Esophagus squamous epithelium (tissue), 4 donors: Measurements from ENCODE around the gene NSFL1C.

ENCODE experiments used
- POLR2A ChIP-seq, 4 donors: fragments of 450-650 bp; IDR thresholded peaks; one replicate each; pipeline ENCODE4 v1.6.1; 2017; ENCODE audit warnings: antibody characterized with exemption in 4 of 4, mild to moderate bottlenecking in 4 of 4, moderate library complexity in 3 of 4
- TF ChIP-seq, protein P1 (sequence below), 6 experiments: fragments of 450-650 bp in 4 of 6; fragments of 200-600 bp in 2 of 6; sonication (generic) in 2 of 6; IDR thresholded peaks; one replicate each; pipeline ENCODE4 v1.5.1; 2016 to 2019; ENCODE audit warnings: antibody characterized with exemption in 6 of 6, mild to moderate bottlenecking in 4 of 6, moderate library complexity in 4 of 6

DNA sequence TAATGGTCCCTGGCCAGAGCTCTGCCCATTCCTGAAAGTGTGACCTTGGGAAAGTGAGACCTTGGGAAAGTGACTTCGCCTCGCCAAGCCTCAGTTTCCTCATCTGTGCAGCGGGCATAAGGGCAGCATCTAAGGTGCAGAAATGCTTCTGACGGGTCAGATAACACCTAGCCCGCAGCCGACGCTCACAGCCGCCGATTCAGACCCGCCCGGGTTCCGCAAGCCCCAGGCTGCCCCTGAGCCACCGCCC, 74.3 kb downstream of the NSFL1C start:
- TF ChIP-seq, protein P1, sequence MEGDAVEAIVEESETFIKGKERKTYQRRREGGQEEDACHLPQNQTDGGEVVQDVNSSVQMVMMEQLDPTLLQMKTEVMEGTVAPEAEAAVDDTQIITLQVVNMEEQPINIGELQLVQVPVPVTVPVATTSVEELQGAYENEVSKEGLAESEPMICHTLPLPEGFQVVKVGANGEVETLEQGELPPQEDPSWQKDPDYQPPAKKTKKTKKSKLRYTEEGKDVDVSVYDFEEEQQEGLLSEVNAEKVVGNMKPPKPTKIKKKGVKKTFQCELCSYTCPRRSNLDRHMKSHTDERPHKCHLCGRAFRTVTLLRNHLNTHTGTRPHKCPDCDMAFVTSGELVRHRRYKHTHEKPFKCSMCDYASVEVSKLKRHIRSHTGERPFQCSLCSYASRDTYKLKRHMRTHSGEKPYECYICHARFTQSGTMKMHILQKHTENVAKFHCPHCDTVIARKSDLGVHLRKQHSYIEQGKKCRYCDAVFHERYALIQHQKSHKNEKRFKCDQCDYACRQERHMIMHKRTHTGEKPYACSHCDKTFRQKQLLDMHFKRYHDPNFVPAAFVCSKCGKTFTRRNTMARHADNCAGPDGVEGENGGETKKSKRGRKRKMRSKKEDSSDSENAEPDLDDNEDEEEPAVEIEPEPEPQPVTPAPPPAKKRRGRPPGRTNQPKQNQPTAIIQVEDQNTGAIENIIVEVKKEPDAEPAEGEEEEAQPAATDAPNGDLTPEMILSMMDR (IDR thresholded peaks at IDR 0.05) = no peak
- TF ChIP-seq POLR2A (IDR thresholded peaks at IDR 0.05) = no peak
